Panc1 (cell line): ENCODE results near the gene CAPN11. TPM values are rescaled to one million over a fixed set of nuclear protein-coding genes. Genes with fewer than 3 reads are reported as not detected.

ENCODE experiments used
- ATAC-seq: fragments of 200-7000 bp; cut with Tn5 transposase; 2 replicates; pipeline ENCODE4 v1.9.1; 2020; ENCODE audit warnings: mild to moderate bottlenecking, moderate library complexity
- BruUV-seq: library from RNA; stranded (reverse); fragments of 400-500 nt; replicated peaks from 2 replicates; lab custom pipeline; 2021; lab: Mats Ljungman, UMichigan
- CTCF ChIA-PET: fragments of 300-600 bp; sonication (Branson Sonifier 250); formaldehyde crosslinking; loops from one replicate; lab custom pipeline; 2022; ENCODE audit warnings: antibody characterized with exemption; lab: Charles Lee
- POLR2A ChIA-PET: fragments of 300-600 bp; sonication (Branson Sonifier 250); formaldehyde crosslinking; loops from one replicate; lab custom pipeline; 2022; ENCODE audit warnings: antibody characterized with exemption; lab: Charles Lee
- DNase-seq: peaks from one replicate; pipeline ENCODE4 v3.0.0-alpha.2; 2010; ENCODE audit warnings: low read depth, low spot score
- H3K27ac ChIP-seq: 2 replicates; pipeline ENCODE4 v1.5.1; 2011; ENCODE audit warnings: mild to moderate bottlenecking, low read length, inconsistent platforms
- H3K27me3 ChIP-seq: fragments of 200-500 bp; sonication (Bioruptor generic); 2 replicates; pipeline ENCODE4 v1.6.0; 2014; ENCODE audit warnings: low read length, inconsistent platforms; ENCODE audit not compliant: control insufficient read depth, insufficient read depth
- H3K36me3 ChIP-seq: fragments of 200-500 bp; sonication (Bioruptor generic); 2 replicates; pipeline ENCODE4 v1.5.1; 2014; ENCODE audit warnings: inconsistent platforms, mild to moderate bottlenecking, low read length, moderate library complexity; ENCODE audit not compliant: control insufficient read depth, insufficient read depth
- H3K4me1 ChIP-seq: 2 replicates; pipeline ENCODE4 v1.5.1; 2011; ENCODE audit warnings: inconsistent platforms, mild to moderate bottlenecking, low read length, moderate library complexity; ENCODE audit not compliant: control insufficient read depth, insufficient read depth
- H3K4me3 ChIP-seq, 2 experiments: 2 replicates each; pipeline ENCODE4 v1.5.1; 2011 to 2012; ENCODE audit warnings: low read depth in 2 of 2, low read length in 2 of 2, mild to moderate bottlenecking in 2 of 2, inconsistent platforms in 1 of 2, moderate library complexity in 1 of 2
- H3K9me3 ChIP-seq: fragments of 200-500 bp; sonication (Bioruptor generic); 2 replicates; pipeline ENCODE4 v1.5.1; 2014; ENCODE audit warnings: low read depth, mild to moderate bottlenecking, inconsistent platforms, low read length, moderate library complexity; ENCODE audit not compliant: control insufficient read depth, insufficient read depth
- CTCF ChIP-seq: fragments of 450-650 bp; IDR thresholded peaks from 2 replicates; pipeline ENCODE4 v1.5.1; 2017; ENCODE audit warnings: mild to moderate bottlenecking
- POLR2AphosphoS5 ChIP-seq: IDR thresholded peaks from 2 replicates; pipeline ENCODE4 v1.6.1; 2012; ENCODE audit warnings: mild to moderate bottlenecking, low read depth, low read length, moderate library complexity
- REST ChIP-seq, 2 experiments: IDR thresholded peaks; 2 replicates each; pipeline ENCODE4 v1.6.1; 2011 to 2012; ENCODE audit warnings: low read depth in 2 of 2, control low read depth in 1 of 2, low read length in 1 of 2, mild to moderate bottlenecking in 1 of 2, moderate library complexity in 1 of 2; ENCODE audit not compliant: insufficient read depth in 1 of 2
- SIN3A ChIP-seq: IDR thresholded peaks from 2 replicates; pipeline ENCODE4 v1.6.1; 2012; ENCODE audit warnings: low read depth, mild to moderate bottlenecking, low read length, moderate library complexity, borderline replicate concordance; ENCODE audit not compliant: insufficient read depth
- TCF7L2 ChIP-seq: IDR thresholded peaks from 2 replicates; pipeline ENCODE4 v1.6.1; 2011; ENCODE audit warnings: mild to moderate bottlenecking, low read depth, low read length, inconsistent platforms
- in situ Hi-C: cut with HindIII; loops from 2 replicates; pipeline ENCODE4 v1.10.0; 2016; ENCODE audit warnings: low sequenced_read_pairs, low pct_unique_long_range_greater_than_20kb
- intact Hi-C: fragments of 100-400 bp; cut with micrococcal nuclease; formaldehyde crosslinking; loops from one replicate; pipeline ENCODE4 v1.10.0; 2022; ENCODE audit not compliant: unreplicated experiment
- total RNA-seq: library from RNA; stranded (reverse); gene quantifications from one replicate; pipeline ENCODE4 v1.2.1, GENCODE V29; 2021; ENCODE audit not compliant: unreplicated experiment

Gene CAPN11
- total RNA-seq, 1 experiment from 2014 or later, result 1.2 TPM

- CTCF ChIA-PET, result no interaction called here
- ATAC-seq, result no peak
- TF ChIP-seq TCF7L2, result no peak
- Histone ChIP-seq H3K36me3 (no peaks in the 10 kb centered on the region), H3K27ac (peak overlapping the region; percentile 68; the same call in 1 of the 2 replicates), H3K27me3 (no peaks in the 10 kb centered on the region), H3K9me3 (no peaks in the 10 kb centered on the region), H3K4me3 (no peak overlapping the region), H3K4me1 (peaks cover 30% of the 10 kb centered on the region)
- POLR2A ChIA-PET, result interaction anchor here (0.6 kb wide), 2 partner anchors 22 to 35 kb away, joined by 3 to 5 read pairs; no protein-coding TSS in a partner anchor
- in situ Hi-C loops, result no loop called here
- intact Hi-C loops, result no loop called here
- no peak for DNase-seq
- BruUV-seq, result no TSS peak
Measured at GRCh38 chr6:44202332-44202971, 43.8 kb downstream of the CAPN11 start.

GRCh38 chr6:44202972-44203750, 44.5 kb downstream of the CAPN11 start:
- ChIA-PET CTCF (no interaction called here), POLR2A (interaction anchor here (0.6 kb wide), 2 partner anchors 23 to 34 kb away, joined by 3 to 5 read pairs; no protein-coding TSS in a partner anchor)
- Histone ChIP-seq H3K27me3 (no peaks in the 10 kb centered on the region), H3K9me3 (no peaks in the 10 kb centered on the region), H3K4me1 (peaks cover 30% of the 10 kb centered on the region), H3K4me3 (no peak overlapping the region), H3K36me3 (no peaks in the 10 kb centered on the region), H3K27ac (peak overlapping the region; percentile 68)
- intact Hi-C loops (no loop called here), in situ Hi-C loops (no loop called here)
- no peak for DNase-seq
- no peak; the same call in 1 of the 2 replicates for ATAC-seq
- BruUV-seq, result no TSS peak
- TF ChIP-seq POLR2AphosphoS5 (no peak), CTCF (no peak), REST (IDR thresholded peaks at IDR 0.05; ENCODE audit: insufficient read depth in 1 of 2, low read depth in 2 of 2, low read length in 1 of 2) (no peak), TCF7L2 (no peak), SIN3A (no peak)
